ENCODE measurements around the gene GRM7.

DNA sequence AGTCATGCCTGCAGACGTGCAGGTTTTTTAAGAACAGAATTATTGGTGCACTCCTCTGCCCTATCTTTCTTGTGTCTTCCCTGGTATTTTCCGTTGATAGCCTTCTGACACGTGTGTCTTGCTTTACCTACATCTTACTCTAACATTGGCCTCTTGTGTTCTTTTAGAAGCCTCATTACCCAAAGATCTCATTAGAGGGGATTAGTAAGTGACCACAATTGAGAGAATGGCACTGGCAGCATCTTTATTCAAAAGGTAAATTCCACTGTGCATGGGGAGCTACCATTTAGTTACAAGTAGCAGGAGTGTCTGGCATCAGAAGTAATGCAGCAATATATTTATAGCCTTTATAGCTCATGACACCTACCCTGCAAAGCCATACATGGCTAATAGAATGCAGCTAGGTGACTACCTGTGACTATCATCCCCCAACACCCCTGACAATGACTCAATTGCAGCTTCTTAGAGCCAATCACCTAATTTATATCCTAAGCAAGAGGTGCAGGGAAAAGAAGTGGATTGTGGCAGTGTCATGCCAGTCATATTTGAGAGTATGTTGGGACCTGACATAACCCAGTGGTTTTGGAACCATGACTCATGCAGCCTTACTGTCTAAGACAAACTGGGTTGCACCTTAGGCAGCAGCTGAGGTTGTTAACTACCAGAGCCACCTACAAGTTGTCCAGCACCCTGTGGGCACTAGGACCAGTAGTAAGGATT lies 164.8 kb downstream of the GRM7 start:
- TF ChIP-seq, protein P1, sequence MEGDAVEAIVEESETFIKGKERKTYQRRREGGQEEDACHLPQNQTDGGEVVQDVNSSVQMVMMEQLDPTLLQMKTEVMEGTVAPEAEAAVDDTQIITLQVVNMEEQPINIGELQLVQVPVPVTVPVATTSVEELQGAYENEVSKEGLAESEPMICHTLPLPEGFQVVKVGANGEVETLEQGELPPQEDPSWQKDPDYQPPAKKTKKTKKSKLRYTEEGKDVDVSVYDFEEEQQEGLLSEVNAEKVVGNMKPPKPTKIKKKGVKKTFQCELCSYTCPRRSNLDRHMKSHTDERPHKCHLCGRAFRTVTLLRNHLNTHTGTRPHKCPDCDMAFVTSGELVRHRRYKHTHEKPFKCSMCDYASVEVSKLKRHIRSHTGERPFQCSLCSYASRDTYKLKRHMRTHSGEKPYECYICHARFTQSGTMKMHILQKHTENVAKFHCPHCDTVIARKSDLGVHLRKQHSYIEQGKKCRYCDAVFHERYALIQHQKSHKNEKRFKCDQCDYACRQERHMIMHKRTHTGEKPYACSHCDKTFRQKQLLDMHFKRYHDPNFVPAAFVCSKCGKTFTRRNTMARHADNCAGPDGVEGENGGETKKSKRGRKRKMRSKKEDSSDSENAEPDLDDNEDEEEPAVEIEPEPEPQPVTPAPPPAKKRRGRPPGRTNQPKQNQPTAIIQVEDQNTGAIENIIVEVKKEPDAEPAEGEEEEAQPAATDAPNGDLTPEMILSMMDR (IDR thresholded peaks at IDR 0.05): no peak
- no peak for TF ChIP-seq POLR2A (IDR thresholded peaks at IDR 0.05)

All from body of pancreas (tissue), 4 donors.